Embryonic facial prominence (tissue), 1 donor: ENCODE data around the gene MAT2A.
"Not testable (repeated sequence)": the region's sequence is repeated elsewhere in the genome, so short reads cannot be mapped to it uniquely, and the experiment has no call there.

Source experiments
- DNase-seq: peaks from one replicate; pipeline ENCODE4 v3.0.0-alpha.2; 2016; ENCODE audit errors: extremely low spot score

Gene MAT2A

DNA sequence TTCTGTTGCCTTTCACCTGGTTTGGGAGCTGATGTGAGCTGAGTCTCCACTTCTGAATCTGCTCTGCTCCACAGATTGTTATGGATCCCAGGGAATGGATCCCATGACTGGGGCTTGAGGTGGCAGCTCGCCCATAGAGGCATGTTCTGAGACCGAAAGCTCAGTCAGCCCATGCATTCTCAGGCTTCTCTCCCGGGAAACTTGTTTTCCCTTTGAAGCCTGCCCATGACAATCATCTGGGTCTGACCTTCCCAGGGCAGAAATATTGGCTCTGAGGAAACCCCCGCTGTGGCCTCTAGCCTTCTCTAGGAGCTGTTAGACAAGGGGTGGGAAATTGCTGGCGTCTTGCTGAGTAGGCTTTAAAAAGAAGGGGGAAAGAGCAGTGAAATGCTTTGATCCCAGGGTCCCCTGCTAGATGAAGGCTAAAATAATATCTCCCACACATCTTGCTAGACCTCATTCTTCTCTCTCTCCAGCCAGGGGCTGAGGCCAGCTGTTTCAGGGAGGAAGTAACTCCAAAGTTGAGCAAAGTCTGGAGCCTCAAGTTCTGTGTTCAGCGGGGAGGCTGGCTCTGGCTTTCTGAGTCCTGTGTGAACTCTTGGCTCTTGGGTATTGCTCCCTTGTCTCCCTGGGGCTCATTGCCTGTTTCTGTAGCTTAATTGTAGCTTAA, 40.4 kb downstream of the MAT2A start:
- no peak for DNase-seq

DNA sequence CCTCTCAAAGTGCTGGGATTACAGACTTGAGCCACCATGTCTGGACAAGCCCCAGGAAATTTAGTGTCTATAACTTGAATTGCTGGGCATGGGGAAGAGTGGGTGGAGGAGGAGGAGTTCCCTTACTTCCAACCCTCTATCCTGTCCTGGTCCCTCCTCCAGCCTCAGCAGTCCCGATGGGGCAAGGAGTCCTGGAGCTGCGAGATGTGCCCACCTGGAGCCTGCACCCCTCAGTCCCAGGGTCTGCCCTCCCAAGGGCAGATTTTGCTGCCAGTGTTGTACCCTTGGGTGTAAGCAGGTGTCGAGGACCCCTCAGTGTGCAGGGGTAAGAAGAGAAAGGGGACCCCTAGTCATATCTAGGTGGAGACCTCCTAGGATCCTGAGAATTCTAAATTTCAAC, 41.2 kb downstream of the MAT2A start:
- DNase-seq, result no peak

DNA sequence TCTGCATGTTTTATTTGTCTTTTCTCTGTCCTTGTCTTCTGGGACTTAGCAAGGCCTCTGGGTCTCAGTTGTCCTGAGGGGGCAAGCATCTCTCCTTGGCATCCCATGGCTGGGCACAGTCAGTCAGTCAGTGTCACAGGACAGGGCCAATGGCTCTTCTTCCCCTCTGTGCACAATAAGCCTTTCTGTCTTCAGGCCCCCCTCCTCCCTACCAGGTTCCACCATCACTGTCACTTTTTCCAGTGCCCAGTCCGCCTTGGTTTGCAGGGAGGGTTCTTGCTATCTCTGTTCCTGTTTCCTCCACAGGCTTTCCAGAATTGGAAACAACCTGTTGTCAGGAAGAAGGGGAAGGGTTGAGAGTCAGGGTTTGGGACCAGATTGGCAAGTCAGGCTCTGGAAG, 43.5 kb downstream of the MAT2A start:
- DNase-seq, result no peak

DNA sequence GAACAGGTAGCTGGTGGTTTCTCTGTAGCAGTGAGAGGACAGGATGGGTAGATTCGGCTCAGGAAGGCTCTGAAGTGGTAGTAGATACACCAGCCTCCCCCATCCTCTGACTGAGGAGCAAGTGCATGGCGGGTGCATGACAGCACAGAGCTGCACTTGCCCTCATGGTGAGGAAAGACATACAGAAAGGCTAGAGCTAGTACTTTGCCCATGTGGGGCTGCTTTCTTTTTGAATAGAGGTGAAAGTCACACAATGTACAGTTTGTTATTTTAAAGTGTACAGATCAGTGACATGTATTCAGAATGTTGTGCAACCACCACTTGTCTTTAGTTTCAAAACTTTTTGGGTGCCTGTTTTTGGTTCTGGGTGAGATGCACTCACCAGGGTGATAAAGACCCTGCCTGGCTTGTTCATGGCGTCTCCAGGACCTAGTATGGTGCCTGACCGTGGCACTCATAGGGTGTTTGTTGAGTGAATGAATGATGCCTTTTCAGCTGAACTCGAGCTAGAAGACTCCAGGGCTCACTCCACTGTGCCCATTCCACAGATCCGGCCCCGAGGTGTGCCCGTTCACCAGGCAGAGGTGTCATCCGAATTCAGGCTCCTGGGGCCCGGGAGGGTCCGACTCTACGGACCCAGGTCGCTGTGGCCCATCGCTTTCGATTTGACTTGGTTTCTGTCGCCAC, 44.8 kb downstream of the MAT2A start:
- no peak for DNase-seq

DNA sequence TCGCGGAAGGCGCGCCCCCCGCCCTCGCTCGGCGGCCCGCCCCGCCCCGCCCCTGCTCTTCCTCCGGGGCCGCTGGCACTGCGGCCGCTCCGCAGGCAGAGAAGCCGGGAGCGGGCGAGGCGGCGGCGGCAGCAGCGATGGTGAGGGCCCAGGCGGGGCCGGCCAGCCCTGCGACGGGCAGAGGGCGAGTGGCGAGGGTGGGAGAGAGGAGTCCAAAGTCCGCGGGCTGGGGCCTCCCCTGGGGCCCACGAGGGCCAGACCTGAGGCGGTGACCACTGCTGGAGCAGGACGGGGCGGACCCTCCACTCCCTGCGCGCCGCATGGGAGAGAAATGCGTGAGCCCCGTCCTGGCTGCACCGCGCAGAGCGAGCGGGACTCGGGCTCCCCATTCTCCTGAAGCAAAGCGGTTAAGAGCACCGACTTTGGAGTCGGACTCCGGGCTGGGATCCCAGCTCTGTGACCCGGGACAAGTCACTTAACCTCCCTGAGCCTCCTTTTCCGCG, 45.4 kb downstream of the MAT2A start, which contains the start of gene VAMP5:
VAMP5 (plus strand) TSS at position 78 of the 503 bp plus-strand sequence; CDS start at position 138, 60 bp downstream.
- DNase-seq, result no peak

DNA sequence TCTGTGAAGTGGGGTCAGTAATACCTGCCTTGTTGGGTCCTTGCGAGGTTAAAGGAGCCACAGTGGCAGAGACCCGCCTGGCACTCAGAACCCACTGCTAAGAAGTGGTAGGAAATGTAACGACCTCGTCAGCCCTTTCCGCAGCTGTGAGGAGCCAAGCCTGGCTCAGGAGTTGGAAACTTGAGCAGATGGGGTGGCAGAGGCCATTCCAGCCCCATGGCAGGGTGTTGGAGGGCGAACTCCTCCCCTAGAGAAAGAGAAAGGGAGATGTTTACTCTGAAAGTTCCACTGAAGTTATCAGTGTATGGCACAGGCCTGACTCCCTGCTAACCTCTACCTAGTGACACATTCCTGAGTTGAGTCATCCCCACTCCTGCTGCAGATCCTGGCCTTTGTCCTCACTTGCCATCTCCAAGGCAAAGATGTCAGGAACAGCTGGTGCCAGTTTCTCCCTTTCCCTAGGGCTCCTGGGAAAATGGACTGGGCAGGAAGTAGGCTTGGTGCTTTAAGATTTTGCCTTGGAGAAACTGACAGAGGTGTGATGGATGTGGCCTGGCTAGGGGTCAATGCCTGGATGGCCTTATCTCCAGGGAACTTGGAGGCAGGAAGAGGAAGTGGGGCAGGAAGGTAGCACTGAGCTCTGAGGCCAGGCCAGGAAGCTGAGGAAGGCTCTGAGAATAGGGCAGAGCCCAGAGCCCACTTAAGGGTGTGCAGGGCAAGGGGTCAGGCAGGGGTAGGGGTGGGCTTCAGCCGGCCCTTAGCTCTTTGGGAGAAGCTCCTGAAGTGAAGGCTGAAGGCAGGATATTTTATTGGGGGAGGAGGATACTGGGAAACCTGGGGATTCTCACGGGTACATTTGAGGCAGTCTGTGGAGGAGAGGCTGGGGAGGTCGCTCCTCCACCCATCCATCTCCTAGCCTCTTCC, 46.2 kb downstream of the MAT2A start:
- no peak for DNase-seq

DNA sequence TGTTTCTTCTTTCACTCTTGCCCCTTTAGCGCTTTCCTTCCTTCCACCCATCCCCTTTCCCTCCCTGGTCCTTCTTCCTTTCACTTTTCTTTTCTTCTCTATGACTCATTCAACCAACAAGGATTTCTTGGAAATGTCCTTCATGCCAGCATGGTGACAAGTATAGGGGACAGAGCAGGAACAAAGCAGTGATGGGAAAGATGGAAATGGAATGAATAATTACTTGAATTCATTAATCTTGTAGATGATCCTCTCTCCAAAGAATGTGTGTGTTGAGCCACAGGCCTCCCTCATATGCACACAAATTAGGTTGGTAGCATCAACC, 46.8 kb downstream of the MAT2A start:
- DNase-seq, result no peak

DNA sequence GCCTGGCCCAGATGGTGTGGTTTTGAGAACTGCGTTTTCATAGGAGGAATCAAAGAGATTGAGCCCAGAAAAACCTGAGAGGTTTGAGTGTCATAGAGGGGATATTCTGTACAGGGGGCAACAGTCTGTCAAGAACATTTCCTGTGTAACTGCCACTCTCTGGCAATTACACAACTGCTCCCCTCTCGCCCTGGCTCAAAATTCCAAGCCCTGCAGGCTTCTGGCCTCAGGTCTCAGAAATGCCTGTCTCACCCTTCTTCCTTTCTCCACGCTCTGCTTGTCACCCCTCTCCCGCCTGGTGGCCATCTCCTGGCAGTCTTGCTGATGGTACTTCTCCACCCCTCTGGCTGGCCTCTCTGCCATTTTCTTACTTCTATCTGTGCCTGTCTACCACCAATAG, 49.3 kb downstream of the MAT2A start:
- no peak for DNase-seq

DNA sequence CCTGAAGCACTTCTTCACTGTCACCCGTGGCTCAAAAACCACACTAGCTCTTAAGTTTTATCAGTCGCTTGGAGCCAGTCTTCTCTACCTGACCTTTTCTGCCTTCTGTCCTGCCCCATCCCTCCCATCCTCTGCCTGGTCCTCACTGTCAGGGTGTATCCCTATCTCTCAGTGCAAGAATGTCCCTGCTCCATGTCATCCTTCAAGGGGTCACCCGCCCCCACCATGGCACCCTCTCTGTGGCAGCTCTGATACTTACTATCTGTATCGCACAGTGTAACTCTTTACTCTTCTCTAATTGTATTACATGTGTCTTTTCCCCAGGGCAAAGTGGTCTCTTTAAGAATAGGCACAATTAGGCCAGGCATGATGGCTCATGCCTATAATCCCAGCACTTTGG, 49.7 kb downstream of the MAT2A start:
- no peak for DNase-seq

DNA sequence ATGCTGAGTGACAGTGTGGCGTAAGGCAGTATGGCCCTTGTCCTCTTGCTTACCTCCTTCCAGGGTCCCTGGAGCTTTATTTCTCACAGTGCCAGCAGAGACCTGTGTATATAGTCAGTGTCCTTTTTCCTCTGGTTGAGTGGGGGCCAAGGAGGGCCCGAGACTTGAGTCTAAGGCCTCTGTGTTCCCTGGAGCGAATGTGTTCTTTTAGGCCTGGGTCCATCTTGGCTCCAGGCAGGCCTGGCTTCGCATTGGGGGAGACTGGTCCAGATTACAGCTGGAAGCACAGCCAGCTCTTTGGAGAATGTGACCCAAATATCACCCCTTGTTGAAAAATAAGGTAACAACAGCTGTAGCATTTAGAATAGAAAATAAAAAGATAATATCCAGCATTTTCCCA, 50.2 kb downstream of the MAT2A start:
- no peak for DNase-seq

DNA sequence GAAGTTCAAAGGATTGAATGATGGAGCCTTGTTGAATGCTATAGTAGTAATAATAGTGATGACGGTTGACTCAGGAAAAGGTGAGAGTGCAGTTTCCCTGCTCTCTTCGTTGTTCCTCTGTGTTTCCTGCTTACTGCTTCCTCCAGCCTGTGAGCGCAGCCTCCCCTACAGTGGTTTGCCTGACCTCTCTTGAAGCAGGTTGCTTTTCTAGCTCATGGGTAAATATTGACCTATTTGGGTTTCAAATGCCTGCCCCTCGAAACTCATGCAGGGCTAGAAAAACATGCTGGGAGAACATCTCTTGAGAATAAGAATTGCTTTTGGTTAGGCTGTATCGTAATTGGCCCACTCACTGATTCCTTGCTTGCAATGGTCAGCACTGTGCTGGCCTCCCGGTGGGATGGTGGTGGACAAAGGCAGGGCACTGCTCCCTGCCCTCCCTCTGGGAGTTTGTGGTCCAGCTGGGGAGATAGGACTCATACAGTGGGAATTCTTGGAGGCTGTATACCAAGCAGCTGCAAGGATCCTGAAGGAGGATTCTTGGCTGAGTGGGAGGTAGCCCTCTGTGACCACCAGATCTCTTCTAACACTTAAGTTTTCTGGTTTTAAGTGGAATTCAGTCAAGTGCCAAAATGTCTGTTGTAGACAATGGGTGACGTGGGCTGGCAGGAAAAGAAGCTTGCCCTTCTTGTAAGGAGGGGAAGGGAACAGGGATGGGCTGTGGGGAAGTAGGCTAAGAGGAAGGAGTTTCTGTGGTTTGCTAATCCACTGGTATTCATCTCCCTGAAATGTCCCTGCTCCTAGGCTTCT, 51.2 kb downstream of the MAT2A start:
- no peak for DNase-seq

DNA sequence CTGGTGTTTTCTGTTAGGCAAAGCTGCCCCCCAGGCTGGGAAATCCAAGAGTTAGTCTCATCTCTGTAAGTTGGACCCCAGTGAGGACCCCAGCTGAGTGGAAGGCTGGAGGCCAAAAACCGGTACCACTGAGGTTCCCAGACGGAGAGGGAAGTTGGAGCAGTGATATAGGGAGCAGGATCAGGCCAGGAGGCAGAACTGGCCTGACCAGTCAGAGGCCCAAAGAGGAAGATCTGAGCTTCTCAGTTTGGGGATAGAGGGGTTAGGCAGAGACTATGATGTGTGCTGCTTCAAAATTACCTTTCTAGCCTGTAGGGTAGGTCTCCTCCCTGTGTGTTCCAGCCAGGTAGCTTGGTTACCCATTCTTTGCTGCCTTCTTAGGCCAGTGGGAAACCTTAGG, 52.0 kb downstream of the MAT2A start:
- no peak for DNase-seq

DNA sequence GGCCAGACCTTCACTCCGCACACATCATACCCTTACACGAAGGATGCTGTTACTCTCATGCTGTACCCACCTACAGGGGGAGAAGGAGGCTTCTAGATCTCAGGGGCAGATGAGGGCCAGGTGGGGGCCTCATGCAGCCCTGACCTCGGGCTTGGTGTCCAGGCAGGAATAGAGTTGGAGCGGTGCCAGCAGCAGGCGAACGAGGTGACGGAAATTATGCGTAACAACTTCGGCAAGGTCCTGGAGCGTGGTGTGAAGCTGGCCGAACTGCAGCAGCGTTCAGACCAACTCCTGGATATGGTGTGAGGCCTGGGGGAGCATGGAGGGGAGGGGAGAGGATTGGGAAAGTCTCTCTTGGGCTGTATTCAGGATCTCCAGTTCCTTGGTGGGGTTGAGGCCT, 52.6 kb downstream of the MAT2A start:
- DNase-seq, result no peak

DNA sequence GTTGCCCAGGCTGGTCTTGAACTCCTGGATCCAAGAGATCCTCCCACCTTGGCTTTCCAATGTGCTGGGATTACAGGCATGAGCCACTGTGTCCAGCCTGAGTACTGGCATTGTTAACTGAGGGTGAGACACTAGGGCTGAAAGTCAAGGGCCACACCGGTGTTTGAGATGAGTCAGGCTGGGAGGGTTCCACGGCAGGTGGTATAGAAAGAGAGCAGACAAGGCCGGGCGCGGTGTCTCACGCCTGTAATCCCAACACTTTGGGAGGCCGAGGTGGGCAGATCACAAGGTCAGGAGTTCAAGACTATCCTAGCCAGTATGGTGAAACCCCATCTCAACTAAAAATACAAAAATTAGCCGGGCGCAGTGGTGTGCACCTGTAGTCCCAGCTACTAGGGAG, 53.3 kb downstream of the MAT2A start:
- DNase-seq, result not testable (repeated sequence)

DNA sequence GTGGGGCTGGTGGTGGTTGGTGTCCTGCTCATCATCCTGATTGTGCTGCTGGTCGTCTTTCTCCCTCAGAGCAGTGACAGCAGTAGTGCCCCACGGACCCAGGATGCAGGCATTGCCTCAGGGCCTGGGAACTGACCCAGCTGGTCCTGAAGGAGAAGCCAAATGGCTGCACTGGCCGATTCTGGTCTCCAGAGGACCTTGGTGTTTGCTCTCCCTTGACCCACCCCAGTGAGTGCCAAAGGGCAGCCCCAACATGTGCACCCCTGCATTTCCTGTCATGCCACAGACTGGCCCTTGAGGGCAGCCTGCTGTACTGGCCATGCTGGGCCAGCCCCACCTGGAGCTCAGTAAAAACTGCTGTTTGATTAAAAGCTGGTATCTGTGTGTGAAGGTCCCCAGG, 54.1 kb downstream of the MAT2A start:
- no peak for DNase-seq
